Mesendoderm (in vitro differentiated cells): ENCODE data around the gene POTEJ.
"Not testable (repeated sequence)": the region's sequence is repeated elsewhere in the genome, so short reads cannot be mapped to it uniquely, and the experiment has no call there.

Experiments
- DNase-seq: peaks from one replicate; pipeline ENCODE4 v3.0.0; 2013
- H2AK5ac ChIP-seq: 2 replicates; pipeline ENCODE4 v1.6.1; 2013; ENCODE audit warnings: low read length, inconsistent platforms
- H2BK120ac ChIP-seq: 2 replicates; pipeline ENCODE4 v1.6.1; 2013; ENCODE audit warnings: low read depth, mild to moderate bottlenecking, low read length, moderate library complexity, mixed read lengths
- H2BK15ac ChIP-seq: replicated peaks from 2 replicates; pipeline ENCODE4 v1.6.1; 2013; ENCODE audit warnings: low read depth, mild to moderate bottlenecking, moderate library complexity
- H2BK5ac ChIP-seq: 2 replicates; pipeline ENCODE4 v1.6.1; 2013; ENCODE audit warnings: low read length, inconsistent platforms
- H3K18ac ChIP-seq: 2 replicates; pipeline ENCODE4 v1.6.1; 2013; ENCODE audit warnings: mild to moderate bottlenecking, low read length, mixed read lengths
- H3K23ac ChIP-seq: one replicate; pipeline ENCODE4 v1.6.1; 2013; ENCODE audit warnings: low read length
- H3K27ac ChIP-seq: 2 replicates; pipeline ENCODE4 v1.5.1; 2013; ENCODE audit warnings: low read depth, mild to moderate bottlenecking, inconsistent platforms, low read length, moderate library complexity
- H3K27me3 ChIP-seq: 2 replicates; pipeline ENCODE4 v1.6.1; 2013; ENCODE audit warnings: low read length, control low read depth, mild to moderate bottlenecking, inconsistent platforms; ENCODE audit not compliant: insufficient read depth, poor library complexity
- H3K36me3 ChIP-seq: 2 replicates; pipeline ENCODE4 v1.6.1; 2013; ENCODE audit warnings: low read length, inconsistent platforms; ENCODE audit not compliant: control insufficient read depth, insufficient read depth
- H3K4ac ChIP-seq: one replicate; pipeline ENCODE4 v1.6.1; 2013; ENCODE audit warnings: low read depth, mild to moderate bottlenecking, low read length, moderate library complexity
- H3K4me1 ChIP-seq: 2 replicates; pipeline ENCODE4 v1.6.1; 2013; ENCODE audit warnings: low read depth, low read length, inconsistent platforms; ENCODE audit not compliant: control insufficient read depth
- H3K4me2 ChIP-seq: 2 replicates; pipeline ENCODE4 v1.6.1; 2013; ENCODE audit warnings: low read length
- H3K4me3 ChIP-seq: 2 replicates; pipeline ENCODE4 v1.5.1; 2013; ENCODE audit warnings: mild to moderate bottlenecking, low read length
- H3K56ac ChIP-seq: one replicate; pipeline ENCODE4 v1.6.1; 2013; ENCODE audit warnings: low read length
- H3K79me1 ChIP-seq: 2 replicates; pipeline ENCODE4 v1.6.1; 2013; ENCODE audit warnings: low read length, inconsistent platforms
- H3K79me2 ChIP-seq: 2 replicates; pipeline ENCODE4 v1.6.1; 2013; ENCODE audit warnings: mild to moderate bottlenecking, low read length; ENCODE audit not compliant: control insufficient read depth, insufficient read depth
- H3K9ac ChIP-seq: 2 replicates; pipeline ENCODE4 v1.6.1; 2013; ENCODE audit warnings: low read length, inconsistent platforms
- H4K5ac ChIP-seq: one replicate; pipeline ENCODE4 v1.6.1; 2013; ENCODE audit warnings: low read length
- H4K8ac ChIP-seq: one replicate; pipeline ENCODE4 v1.6.1; 2013; ENCODE audit warnings: low read depth, mild to moderate bottlenecking, control low read depth, low read length, moderate library complexity
- WGBS: extraction: QIAGEN DNeasy Blood & Tissue Kit; methylation state at CpG from one replicate; pipeline ENCODE4 v1.1.7; 2013; ENCODE audit warnings: low lambda C conversion rate, missing lambda C conversion rate; ENCODE audit not compliant: insufficient coverage; ENCODE audit errors: extremely low coverage; 5-methylcytosine and 5-hydroxymethylcytosine counted together

POTEJ gene

GRCh38 chr2:130597994-130598393, 13.2 kb upstream of the POTEJ start:
- H4K8ac ChIP-seq, H3K56ac ChIP-seq, H3K18ac ChIP-seq, H2AK5ac ChIP-seq, H3K4me1 ChIP-seq, H3K4me3 ChIP-seq, H3K27ac ChIP-seq, H3K27me3 ChIP-seq, DNase-seq, H3K79me2 ChIP-seq, H3K4me2 ChIP-seq, H4K5ac ChIP-seq, H3K4ac ChIP-seq, H2BK5ac ChIP-seq, H3K23ac ChIP-seq, H3K79me1 ChIP-seq, H2BK120ac ChIP-seq, H3K9ac ChIP-seq, H2BK15ac ChIP-seq, H3K36me3 ChIP-seq: not testable (repeated sequence)
- no CpG with 5 or more reads among the region's 22 CpGs for WGBS

GRCh38 chr2:130598463-130598862, 12.8 kb upstream of the POTEJ start:
- not testable (repeated sequence) for H4K5ac ChIP-seq, DNase-seq
- no CpG with 5 or more reads among the region's 15 CpGs for WGBS

GRCh38 chr2:130599393-130599792, 11.8 kb upstream of the POTEJ start, which contains the start of gene CFC1:
CFC1 (minus strand) TSS chr2:130599575; CDS start chr2:130599287, 288 bp downstream.
- not testable (repeated sequence) for H3K27ac ChIP-seq, H3K23ac ChIP-seq, H3K79me2 ChIP-seq, H2BK5ac ChIP-seq, H3K27me3 ChIP-seq, H3K4me1 ChIP-seq, H4K8ac ChIP-seq, H3K18ac ChIP-seq, H3K79me1 ChIP-seq, DNase-seq, H2AK5ac ChIP-seq, H4K5ac ChIP-seq, H3K4me3 ChIP-seq, H3K4ac ChIP-seq, H2BK120ac ChIP-seq, H3K36me3 ChIP-seq, H3K56ac ChIP-seq, H3K9ac ChIP-seq, H2BK15ac ChIP-seq, H3K4me2 ChIP-seq
- WGBS = no CpG with 5 or more reads among the region's 6 CpGs

More at GRCh38 chr2:130598463-130598862, 12.8 kb upstream of the POTEJ start:
- H3K56ac ChIP-seq, H3K4me3 ChIP-seq, H2BK15ac ChIP-seq, H2BK120ac ChIP-seq, H3K79me2 ChIP-seq, H3K27ac ChIP-seq, H3K18ac ChIP-seq, H3K23ac ChIP-seq, H3K36me3 ChIP-seq, H2BK5ac ChIP-seq, H4K8ac ChIP-seq, H3K9ac ChIP-seq, H2AK5ac ChIP-seq, H3K79me1 ChIP-seq, H3K27me3 ChIP-seq, H3K4me2 ChIP-seq, H3K4ac ChIP-seq, H3K4me1 ChIP-seq: not testable (repeated sequence)

- H2BK15ac ChIP-seq, H3K56ac ChIP-seq, H4K5ac ChIP-seq, H3K4me2 ChIP-seq, H3K27me3 ChIP-seq, H3K9ac ChIP-seq, DNase-seq, H3K79me2 ChIP-seq, H3K79me1 ChIP-seq, H3K18ac ChIP-seq, H3K36me3 ChIP-seq, H3K23ac ChIP-seq, H3K27ac ChIP-seq, H3K4me1 ChIP-seq, H3K4me3 ChIP-seq, H2AK5ac ChIP-seq, H3K4ac ChIP-seq, H2BK5ac ChIP-seq, H2BK120ac ChIP-seq, H4K8ac ChIP-seq: not testable (repeated sequence)
- WGBS = no CpG with 5 or more reads among the region's 9 CpGs
Observed at GRCh38 chr2:130599926-130600325, 11.3 kb upstream of the POTEJ start.

GRCh38 chr2:130601648-130602302, 9.5 kb upstream of the POTEJ start:
- H3K27ac ChIP-seq, H2BK120ac ChIP-seq: not testable (repeated sequence)
- WGBS = no CpG with 5 or more reads among the region's 15 CpGs

More at GRCh38 chr2:130601648-130602302, 9.5 kb upstream of the POTEJ start:
- H3K4me1 ChIP-seq, H3K9ac ChIP-seq, H3K18ac ChIP-seq, H3K79me1 ChIP-seq, H4K8ac ChIP-seq, H4K5ac ChIP-seq, H2AK5ac ChIP-seq, DNase-seq, H2BK15ac ChIP-seq, H3K4ac ChIP-seq, H3K36me3 ChIP-seq, H2BK5ac ChIP-seq, H3K56ac ChIP-seq, H3K4me2 ChIP-seq, H3K4me3 ChIP-seq, H3K79me2 ChIP-seq, H3K27me3 ChIP-seq, H3K23ac ChIP-seq: not testable (repeated sequence)
